ENCODE results near the gene BBS2.

BBS2 gene

DNA sequence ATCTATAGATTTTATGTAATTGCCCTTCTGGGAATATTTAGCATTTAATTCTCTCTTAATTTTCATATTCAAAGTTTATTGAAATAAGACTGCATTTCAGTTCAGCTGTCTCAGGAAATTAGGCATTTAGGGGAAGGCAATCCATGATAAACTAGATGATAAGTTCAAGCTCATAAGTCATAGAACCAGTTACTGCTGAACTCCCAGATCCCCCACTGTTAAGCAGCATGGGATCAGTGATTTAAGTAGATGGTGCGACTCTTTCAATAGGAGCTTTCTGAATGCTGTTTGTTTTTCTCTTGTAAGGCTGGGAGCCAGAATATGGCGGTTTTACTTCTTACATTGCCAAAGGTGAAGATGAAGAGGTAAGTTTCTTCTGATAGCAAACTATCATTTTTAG is 44.6 kb downstream of the BBS2 start:
- no peak for DNase-seq

GRCh38 chr16:56470666-56471065 is 49.2 kb downstream of the BBS2 start:
- no peak for DNase-seq

- no peak for DNase-seq
Measured at GRCh38 chr16:56470232-56470631, 49.6 kb downstream of the BBS2 start.

DNA sequence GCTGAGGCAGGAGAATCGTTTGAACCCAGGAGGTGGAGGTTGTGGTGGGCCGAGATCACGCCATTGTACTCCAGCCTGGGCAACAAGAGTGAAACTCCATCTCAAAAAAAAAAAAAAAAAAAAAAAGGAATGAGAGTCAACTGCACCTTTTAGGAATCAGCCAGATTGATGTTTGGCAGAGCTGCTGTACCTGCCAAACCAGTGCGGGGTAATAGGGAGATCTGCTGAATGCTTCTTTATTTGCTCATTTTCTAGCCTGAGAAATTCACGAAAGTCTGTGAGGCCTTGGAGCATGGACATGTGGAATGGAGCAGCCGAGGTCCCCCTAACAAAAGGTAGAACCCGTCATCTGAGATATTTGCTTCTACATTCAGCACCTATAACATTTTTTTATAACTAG is 50.1 kb downstream of the BBS2 start:
- no peak for DNase-seq

DNA sequence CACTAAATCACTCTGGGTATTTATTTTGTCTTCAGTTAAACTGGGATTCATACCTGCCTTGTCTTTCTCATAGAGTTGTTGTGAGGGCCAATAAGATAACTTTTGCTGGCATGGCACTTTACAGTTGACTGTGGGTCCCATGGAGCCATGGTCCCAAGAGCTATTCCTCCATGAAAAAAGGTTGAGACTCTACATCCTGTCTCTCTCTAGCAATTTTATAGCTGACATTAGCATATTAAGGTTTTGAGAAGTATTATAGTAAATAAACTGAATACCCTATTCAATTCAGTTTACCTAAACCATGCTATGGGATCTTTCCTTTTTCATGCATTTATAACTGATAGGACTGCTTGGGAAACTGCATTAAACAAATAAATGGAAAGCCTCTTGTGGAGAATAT is 51.0 kb downstream of the BBS2 start:
- no peak for DNase-seq

DNA sequence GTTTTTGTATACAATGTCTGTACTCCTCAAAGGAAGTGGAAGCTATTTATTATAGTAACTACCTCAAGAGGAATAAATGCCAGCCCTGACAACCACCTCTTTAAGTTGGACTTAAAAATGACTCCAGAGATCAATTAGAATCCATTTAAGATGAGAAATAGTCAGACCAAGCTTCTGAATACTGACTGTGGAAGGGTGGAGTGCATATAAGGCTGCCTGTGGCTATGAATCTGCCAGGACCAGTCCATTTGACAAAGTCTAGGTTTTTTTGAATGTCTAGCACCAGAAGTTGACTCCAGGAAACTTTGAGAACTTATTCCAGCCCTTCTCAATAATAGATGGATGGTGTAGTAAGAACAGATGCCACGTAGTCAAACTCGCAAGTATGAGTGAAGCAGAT is 53.5 kb downstream of the BBS2 start:
- DNase-seq = no peak

- no peak for DNase-seq
Measured at GRCh38 chr16:56463153-56463552, 56.7 kb downstream of the BBS2 start.

DNA sequence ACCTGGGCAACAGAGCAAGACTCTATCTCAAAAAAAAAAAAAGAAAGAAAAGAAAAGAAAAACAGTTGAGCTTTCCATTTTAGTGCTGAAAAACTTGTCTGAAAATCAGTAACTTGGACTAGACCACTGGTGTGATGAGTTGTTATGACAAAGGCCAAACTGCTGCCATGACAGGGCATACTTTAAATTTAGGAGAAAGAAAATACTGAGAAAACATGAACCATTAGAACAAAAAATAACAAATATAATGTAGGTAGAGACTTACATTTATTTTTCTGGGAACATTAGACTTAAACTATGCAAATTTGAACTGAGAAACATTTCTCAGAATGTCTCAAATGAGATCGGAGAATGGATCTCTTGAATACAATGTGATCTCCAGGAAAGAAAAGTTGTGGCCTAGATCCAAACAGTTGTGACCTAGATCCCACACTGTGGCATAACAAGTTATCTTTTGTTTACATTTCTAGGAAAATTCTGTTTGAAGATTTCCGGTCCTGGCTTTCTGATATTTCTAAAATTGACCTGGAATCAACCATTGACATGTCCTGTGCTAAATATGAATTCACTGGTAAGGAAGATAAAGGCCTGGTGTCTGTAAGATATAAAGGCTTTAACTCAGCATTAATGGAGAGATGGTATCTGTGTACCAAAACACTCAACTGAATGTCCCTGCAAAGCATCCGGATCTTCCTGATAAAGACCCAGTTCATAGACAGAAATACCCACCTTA is 57.6 kb downstream of the BBS2 start:
- DNase-seq = no peak

DNA sequence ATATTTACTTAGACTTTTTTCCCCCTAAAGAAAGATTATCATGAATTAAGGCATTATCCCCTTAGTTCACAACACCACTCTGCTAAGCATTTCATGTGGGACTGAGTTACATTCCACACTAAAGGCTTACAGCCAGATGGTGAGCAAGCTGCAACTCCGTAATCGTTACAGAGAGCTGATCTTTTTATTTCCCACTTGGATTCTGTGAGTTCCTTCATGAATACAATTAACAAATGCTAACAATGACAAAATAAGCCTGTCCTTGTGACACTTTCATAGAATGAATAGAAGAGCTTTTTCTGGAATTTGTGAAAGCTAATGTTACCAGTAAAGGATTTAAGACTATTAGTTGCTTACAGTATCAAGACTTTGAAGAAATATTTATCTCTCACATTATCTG is 59.7 kb downstream of the BBS2 start:
- DNase-seq = no peak

DNA sequence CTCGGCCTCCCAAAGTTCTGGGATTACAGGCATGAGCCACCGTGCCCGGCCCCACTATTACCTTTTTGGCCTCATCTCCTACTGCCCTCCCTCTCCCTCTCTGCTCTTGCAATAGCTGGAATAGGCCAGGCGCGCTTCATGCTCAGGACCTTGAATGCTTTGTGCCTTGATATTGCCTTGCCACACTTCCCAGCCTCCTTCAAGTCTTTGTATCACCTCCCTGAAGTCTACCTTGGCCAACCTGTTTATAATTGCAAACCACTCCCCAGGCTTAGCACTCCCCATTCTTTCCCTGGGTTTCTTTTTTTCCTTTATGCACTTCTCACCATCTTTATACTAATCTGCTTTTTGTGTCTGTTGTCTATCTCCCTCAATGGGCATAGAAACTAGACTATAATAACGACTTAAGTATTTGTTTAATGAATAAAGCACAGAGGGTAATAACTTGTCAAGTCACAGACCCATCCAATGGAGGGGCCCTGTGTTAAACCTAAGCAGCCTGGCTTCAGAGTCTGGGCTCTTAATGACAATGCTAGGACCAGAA is 61.8 kb downstream of the BBS2 start:
- no peak for DNase-seq

- peak; percentile 24 to 48 (median 42) for DNase-seq
Measured at GRCh38 chr16:56451753-56452689, 67.8 kb downstream of the BBS2 start.

GRCh38 chr16:56450986-56451752 is 68.7 kb downstream of the BBS2 start, which contains the start of the genes NUDT21 and OGFOD1:
TSS of gene NUDT21 (minus strand) at chr16:56451332. CDS start at chr16:56451202, 130 bp downstream.
TSS of gene OGFOD1 (plus strand) at chr16:56451554. CDS start at chr16:56451613, 59 bp downstream.
- DNase-seq = peak; percentile 94 to 99 (median 97)

DNA sequence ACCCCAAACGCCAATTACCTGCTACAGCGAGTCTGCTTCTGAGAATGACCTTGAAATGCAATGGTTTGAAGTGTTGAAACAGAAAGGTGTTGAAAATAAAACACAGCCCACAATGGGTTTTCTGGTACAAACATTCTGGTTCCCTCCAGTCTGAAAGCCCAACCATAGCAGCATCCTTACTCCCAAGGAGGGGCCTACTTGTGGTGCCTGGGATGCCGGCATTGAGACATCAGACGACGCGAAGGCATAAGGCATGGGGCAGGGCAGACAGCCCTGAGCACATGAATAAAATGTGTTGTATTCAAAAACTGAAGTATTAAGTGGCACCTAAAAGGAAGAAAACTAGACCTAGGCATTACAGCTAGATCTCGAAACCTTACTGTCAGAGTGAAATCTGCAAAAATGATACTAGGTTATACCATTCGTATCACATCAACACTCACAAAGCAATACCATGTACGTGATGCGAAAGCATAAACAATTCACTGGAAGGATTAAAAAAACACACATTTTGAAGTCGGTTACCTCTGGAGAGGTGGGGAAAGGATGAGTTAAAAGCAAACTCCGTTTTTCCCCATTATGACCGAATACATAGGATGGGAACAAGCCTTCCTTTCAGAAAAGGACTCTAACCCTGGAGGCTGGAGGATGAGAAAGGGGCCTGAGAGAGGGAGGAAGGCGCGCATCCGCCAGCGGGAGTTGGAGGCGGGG is 69.4 kb downstream of the BBS2 start:
- peak; percentile 3 to 40 (median 16) for DNase-seq

DNA sequence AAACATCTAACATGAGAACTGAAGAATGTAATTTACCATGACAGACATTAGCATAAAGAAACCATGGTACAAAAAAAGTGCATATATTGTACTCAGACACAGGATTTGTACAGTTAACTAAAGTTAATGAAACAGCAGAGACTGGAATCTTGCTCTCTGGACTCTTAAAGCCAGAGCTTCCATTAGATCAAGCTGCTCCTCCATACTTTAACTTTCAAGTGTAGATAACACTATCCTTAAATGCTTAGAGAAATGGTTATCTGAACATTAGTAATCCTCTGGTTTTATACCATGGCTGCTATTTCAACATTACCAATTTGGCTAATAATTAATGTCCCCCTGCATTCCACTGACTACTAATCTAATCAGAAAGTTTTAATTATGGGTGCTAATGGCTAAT is 71.8 kb downstream of the BBS2 start:
- DNase-seq = no peak

- no peak for DNase-seq
Measured at GRCh38 chr16:56447286-56447685, 72.5 kb downstream of the BBS2 start.

DNA sequence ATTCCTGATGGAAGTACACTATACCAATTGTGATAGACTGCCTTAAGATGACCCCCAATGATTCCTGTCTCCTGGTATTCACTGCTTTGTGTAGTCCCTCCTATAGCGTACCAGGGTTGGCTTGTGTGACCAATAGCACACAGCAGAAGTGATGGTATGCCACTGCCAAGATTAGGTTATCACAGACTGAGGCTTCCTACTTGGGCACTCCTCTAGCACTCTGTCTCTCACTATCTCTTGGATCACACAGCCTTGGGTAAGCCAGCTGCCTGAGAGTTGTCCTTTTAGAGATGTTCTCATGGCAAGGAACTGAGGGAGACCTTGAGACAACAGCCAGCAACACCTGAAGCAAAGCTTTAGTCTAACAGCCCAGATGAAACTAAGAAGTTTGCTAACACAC is 81.8 kb downstream of the BBS2 start:
- DNase-seq = no peak

- DNase-seq = peak in 3 of 4 experiments; percentile 6 to 47 (median 43)
Measured at GRCh38 chr16:56436258-56436657, 83.6 kb downstream of the BBS2 start.

Data from suppressor macrophage (primary cell).